ENCODE results near the gene ZNF319.
A peak's percentile ranks its signal among the peaks of the same experiment; 100 is the strongest.

DNA sequence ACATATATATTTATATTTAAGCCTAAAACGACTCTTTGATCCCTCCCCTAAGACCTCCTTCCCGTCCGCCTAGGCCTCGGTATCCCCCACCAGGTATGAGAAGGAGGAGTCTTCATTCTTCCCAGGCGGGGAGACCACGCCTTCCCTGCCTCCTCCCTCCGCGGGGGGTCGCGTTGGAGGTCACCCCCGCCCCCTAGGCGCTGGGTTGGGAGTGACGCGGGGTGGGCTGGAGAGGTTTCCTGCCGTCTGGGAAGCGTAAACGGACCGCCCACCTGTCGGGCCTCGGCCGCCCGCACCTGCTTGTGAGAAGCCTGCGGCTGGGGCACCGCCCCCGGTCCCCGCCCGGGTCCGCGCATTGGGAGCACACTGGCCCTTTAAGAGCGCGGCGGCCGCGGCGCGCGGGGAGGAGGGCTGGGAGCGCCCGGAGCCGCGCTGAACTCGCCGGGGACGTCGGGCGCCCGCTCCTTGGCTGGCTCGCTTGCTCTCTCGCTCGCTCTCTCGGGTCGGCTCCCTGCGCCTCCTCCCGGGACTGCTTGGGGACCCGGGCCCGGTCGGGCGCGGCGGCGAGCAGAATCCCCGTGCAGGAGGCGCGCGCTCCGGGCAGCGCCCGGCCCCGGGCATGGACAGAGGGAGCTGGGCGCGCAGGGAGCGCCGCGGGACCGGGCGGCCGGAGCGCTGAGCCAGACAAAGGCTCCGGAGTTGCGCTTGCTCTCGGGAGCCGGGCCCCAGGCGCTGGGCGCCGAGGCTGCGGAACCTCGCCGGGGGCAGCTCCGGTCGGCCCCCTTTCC, 25.1 kb upstream of the ZNF319 start, which contains the start of gene MMP15:
- TF ChIP-seq, protein P1, sequence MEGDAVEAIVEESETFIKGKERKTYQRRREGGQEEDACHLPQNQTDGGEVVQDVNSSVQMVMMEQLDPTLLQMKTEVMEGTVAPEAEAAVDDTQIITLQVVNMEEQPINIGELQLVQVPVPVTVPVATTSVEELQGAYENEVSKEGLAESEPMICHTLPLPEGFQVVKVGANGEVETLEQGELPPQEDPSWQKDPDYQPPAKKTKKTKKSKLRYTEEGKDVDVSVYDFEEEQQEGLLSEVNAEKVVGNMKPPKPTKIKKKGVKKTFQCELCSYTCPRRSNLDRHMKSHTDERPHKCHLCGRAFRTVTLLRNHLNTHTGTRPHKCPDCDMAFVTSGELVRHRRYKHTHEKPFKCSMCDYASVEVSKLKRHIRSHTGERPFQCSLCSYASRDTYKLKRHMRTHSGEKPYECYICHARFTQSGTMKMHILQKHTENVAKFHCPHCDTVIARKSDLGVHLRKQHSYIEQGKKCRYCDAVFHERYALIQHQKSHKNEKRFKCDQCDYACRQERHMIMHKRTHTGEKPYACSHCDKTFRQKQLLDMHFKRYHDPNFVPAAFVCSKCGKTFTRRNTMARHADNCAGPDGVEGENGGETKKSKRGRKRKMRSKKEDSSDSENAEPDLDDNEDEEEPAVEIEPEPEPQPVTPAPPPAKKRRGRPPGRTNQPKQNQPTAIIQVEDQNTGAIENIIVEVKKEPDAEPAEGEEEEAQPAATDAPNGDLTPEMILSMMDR (IDR thresholded peaks at IDR 0.05; ENCODE audit: poor library complexity, severe bottlenecking): no peak
- TF ChIP-seq POLR2AphosphoS5 (IDR thresholded peaks at IDR 0.05): peak; percentile 77
- TF ChIP-seq RAD21 (conservative IDR thresholded peaks at IDR 0.05): peak; percentile 28
- TF ChIP-seq EP300 (conservative IDR thresholded peaks at IDR 0.05; ENCODE audit: poor library complexity, severe bottlenecking): peak; percentile 42
- TF ChIP-seq TAF1 (IDR thresholded peaks at IDR 0.05; ENCODE audit: low read depth): no peak

All from neural cell (in vitro differentiated cells).